GM10847 (cell line): ENCODE results near the gene GLUD1.

Experiments used
- POLR2A ChIP-seq: IDR thresholded peaks from 2 replicates; pipeline ENCODE4 v1.6.1; 2011; ENCODE audit not compliant: insufficient read length; ENCODE audit errors: extremely low read depth

GLUD1 gene

GRCh38 chr10:87094373-87095235 is at the start of gene GLUD1, which contains the start of gene SHLD2:
TSS of gene GLUD1 (minus strand) at chr10:87094843. CDS start at chr10:87094769, 74 bp downstream.
TSS of gene SHLD2 (plus strand) at chr10:87095206. CDS start at chr10:87151355, 56,149 bp downstream.
- peak; percentile 75 for TF ChIP-seq POLR2A

GRCh38 chr10:87105446-87106124 is 10.9 kb upstream of the GLUD1 start:
- no peak for TF ChIP-seq POLR2A

GRCh38 chr10:87101996-87102395 is 7.4 kb upstream of the GLUD1 start:
- TF ChIP-seq POLR2A = no peak

- TF ChIP-seq POLR2A = peak; percentile 56
Observed at GRCh38 chr10:87095236-87095945, 748 bp upstream of the GLUD1 start.

- no peak for TF ChIP-seq POLR2A
Observed at GRCh38 chr10:87093632-87094372, 841 bp downstream of the GLUD1 start.

- no peak for TF ChIP-seq POLR2A
Observed at GRCh38 chr10:87092861-87093631, 1.6 kb downstream of the GLUD1 start.

GRCh38 chr10:87092376-87092860 is 2.2 kb downstream of the GLUD1 start:
- no peak for TF ChIP-seq POLR2A

GRCh38 chr10:87090779-87091178 is 3.9 kb downstream of the GLUD1 start:
- TF ChIP-seq POLR2A = no peak

GRCh38 chr10:87089746-87090145 is 4.9 kb downstream of the GLUD1 start:
- TF ChIP-seq POLR2A = no peak

GRCh38 chr10:87085537-87085936 is 9.1 kb downstream of the GLUD1 start:
- no peak for TF ChIP-seq POLR2A

GRCh38 chr10:87079106-87079836 is 15.4 kb downstream of the GLUD1 start:
- no peak for TF ChIP-seq POLR2A

GRCh38 chr10:87072449-87072848 is 22.2 kb downstream of the GLUD1 start:
- no peak for TF ChIP-seq POLR2A

- no peak for TF ChIP-seq POLR2A
Observed at GRCh38 chr10:87068281-87068680, 26.4 kb downstream of the GLUD1 start.
